ENCODE results near the gene DPP10.

DNA sequence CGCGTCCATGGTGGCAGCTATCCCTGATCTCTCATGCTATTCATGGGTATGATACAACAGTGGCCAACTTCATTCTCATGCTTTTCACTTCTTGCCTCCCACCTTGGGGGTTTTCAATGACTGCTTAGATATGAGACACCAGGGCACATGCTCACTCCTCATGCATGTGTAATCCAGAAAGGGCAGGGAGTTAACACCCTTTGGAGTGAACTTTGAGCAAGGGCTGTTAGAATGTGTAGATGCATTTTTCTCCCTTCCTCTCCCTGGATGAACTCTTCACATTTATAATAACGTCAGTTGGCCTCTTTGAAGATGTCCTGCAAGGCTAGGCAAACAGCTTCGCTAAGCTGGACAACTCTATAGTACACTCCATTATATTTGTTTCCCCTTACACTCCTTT, 56.7 kb downstream of the DPP10 start:
- TF ChIP-seq, protein P1, sequence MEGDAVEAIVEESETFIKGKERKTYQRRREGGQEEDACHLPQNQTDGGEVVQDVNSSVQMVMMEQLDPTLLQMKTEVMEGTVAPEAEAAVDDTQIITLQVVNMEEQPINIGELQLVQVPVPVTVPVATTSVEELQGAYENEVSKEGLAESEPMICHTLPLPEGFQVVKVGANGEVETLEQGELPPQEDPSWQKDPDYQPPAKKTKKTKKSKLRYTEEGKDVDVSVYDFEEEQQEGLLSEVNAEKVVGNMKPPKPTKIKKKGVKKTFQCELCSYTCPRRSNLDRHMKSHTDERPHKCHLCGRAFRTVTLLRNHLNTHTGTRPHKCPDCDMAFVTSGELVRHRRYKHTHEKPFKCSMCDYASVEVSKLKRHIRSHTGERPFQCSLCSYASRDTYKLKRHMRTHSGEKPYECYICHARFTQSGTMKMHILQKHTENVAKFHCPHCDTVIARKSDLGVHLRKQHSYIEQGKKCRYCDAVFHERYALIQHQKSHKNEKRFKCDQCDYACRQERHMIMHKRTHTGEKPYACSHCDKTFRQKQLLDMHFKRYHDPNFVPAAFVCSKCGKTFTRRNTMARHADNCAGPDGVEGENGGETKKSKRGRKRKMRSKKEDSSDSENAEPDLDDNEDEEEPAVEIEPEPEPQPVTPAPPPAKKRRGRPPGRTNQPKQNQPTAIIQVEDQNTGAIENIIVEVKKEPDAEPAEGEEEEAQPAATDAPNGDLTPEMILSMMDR (IDR thresholded peaks at IDR 0.05): no peak
- no peak for TF ChIP-seq ZFX (IDR thresholded peaks at IDR 0.05; ENCODE audit: borderline replicate concordance)

Data from 22Rv1 (cell line).